HepG2 (cell line): ENCODE data around the gene EGFL8. TPM values are rescaled to one million over a fixed set of nuclear protein-coding genes. Genes with fewer than 3 reads are reported as not detected.

Source experiments
- ARNT ChIP-seq: fragments of 450-650 bp; IDR thresholded peaks from 2 replicates; pipeline ENCODE4 v1.6.1; 2017
- ARNT2 ChIP-seq: sonication (generic); formaldehyde crosslinking; IDR thresholded peaks from 2 replicates; pipeline ENCODE4 v1.8.0; 2022; ENCODE audit warnings: mild to moderate bottlenecking, low read depth, missing genetic modification reagents, moderate library complexity
- CBFB ChIP-seq: sonication (generic); formaldehyde crosslinking; IDR thresholded peaks from 2 replicates; pipeline ENCODE4 v1.4.0; 2020; ENCODE audit warnings: missing genetic modification reagents
- HNRNPLL ChIP-seq: fragments of 200-400 bp; formaldehyde crosslinking; IDR thresholded peaks from 2 replicates; pipeline ENCODE4 v1.6.1; 2017; ENCODE audit warnings: mild to moderate bottlenecking, low read depth, low read length; ENCODE audit not compliant: poor library complexity, severe bottlenecking
- IKZF1 ChIP-seq: fragments of 450-650 bp; IDR thresholded peaks from 2 replicates; pipeline ENCODE4 v1.7.1; 2016
- SMAD3 ChIP-seq: sonication (generic); formaldehyde crosslinking; IDR thresholded peaks from 2 replicates; pipeline ENCODE4 v1.4.0; 2020; ENCODE audit warnings: missing genetic modification reagents
- SRSF9 ChIP-seq: fragments of 200-400 bp; formaldehyde crosslinking; IDR thresholded peaks from 2 replicates; pipeline ENCODE4 v1.6.1; 2018; ENCODE audit warnings: borderline replicate concordance, mild to moderate bottlenecking, low read depth, low read length; ENCODE audit not compliant: insufficient read depth, poor library complexity, severe bottlenecking
- ZFAT ChIP-seq: sonication (generic); formaldehyde crosslinking; conservative IDR thresholded peaks from 2 replicates; pipeline ENCODE4 v1.8.1; 2023; ENCODE audit warnings: missing genetic modification reagents, inconsistent platforms
- ZNF678 ChIP-seq: sonication (generic); formaldehyde crosslinking; IDR thresholded peaks from 2 replicates; pipeline ENCODE4 v1.4.0; 2020; ENCODE audit warnings: mild to moderate bottlenecking, missing genetic modification reagents
- polyA plus RNA-seq, 8 experiments: library from polyadenylated mRNA; depleted of rRNA in 3 of 8; stranded (reverse) in 7 of 8; unstranded in 1 of 8; fragments of >200 nt; fragmentation: Illumina TruSeq in 4 of 8; extraction: Trizol in 4 of 8; gene quantifications; 2 replicates each; pipeline versions ENCODE4 v1.2.1 to v1.2.3, GENCODE V29; 2011 to 2016; ENCODE audit warnings: low read depth in 4 of 8, missing spikeins in 1 of 8, mixed read lengths in 1 of 8; ENCODE audit not compliant: insufficient read depth in 1 of 8
- total RNA-seq, 5 experiments: library from RNA; depleted of rRNA; stranded (reverse); fragments of >200 nt; fragmentation: Illumina TruSeq; extraction: Trizol; gene quantifications; 2 replicates each; pipeline ENCODE4 v1.2.3, GENCODE V29; 2016; ENCODE audit warnings: low read depth in 1 of 5
- TF ChIP-seq, protein P1 (sequence below), 2 experiments: sonication (generic) in 1 of 2; formaldehyde crosslinking in 1 of 2; IDR thresholded peaks; 2 replicates each; pipeline versions ENCODE4 v1.4.0 to v1.6.1; 2016 to 2020; ENCODE audit warnings: borderline replicate concordance in 1 of 2, low read depth in 1 of 2, mild to moderate bottlenecking in 1 of 2, missing genetic modification reagents in 1 of 2
- TF ChIP-seq, protein P2 (sequence below): IDR thresholded peaks from 2 replicates; pipeline ENCODE4 v1.6.1; 2012; ENCODE audit warnings: low read length, improper control_type of control experiment
- TF ChIP-seq, protein P3 (sequence below): sonication (generic); formaldehyde crosslinking; IDR thresholded peaks from 2 replicates; pipeline ENCODE4 v1.4.0; 2020; ENCODE audit warnings: missing genetic modification reagents
- TF ChIP-seq, protein P4 (sequence below): sonication (generic); formaldehyde crosslinking; IDR thresholded peaks from 2 replicates; pipeline ENCODE4 v1.8.1; 2023; ENCODE audit warnings: missing genetic modification reagents, mild to moderate bottlenecking, borderline replicate concordance
- TF ChIP-seq, protein P5 (sequence below): sonication (generic); formaldehyde crosslinking; IDR thresholded peaks from 2 replicates; pipeline ENCODE4 v1.5.0; 2020; ENCODE audit warnings: missing genetic modification reagents
- TF ChIP-seq, protein P6 (sequence below): conservative IDR thresholded peaks from 2 replicates; pipeline ENCODE4 v1.6.1; 2018; ENCODE audit warnings: missing genetic modification reagents

EGFL8 gene
- total and polyA plus RNA-seq, 2 of the 13 experiments (the other 11 are each of a cell fraction or from before 2014, with no cell fraction given), result 10.0 to 11.5 TPM

DNA sequence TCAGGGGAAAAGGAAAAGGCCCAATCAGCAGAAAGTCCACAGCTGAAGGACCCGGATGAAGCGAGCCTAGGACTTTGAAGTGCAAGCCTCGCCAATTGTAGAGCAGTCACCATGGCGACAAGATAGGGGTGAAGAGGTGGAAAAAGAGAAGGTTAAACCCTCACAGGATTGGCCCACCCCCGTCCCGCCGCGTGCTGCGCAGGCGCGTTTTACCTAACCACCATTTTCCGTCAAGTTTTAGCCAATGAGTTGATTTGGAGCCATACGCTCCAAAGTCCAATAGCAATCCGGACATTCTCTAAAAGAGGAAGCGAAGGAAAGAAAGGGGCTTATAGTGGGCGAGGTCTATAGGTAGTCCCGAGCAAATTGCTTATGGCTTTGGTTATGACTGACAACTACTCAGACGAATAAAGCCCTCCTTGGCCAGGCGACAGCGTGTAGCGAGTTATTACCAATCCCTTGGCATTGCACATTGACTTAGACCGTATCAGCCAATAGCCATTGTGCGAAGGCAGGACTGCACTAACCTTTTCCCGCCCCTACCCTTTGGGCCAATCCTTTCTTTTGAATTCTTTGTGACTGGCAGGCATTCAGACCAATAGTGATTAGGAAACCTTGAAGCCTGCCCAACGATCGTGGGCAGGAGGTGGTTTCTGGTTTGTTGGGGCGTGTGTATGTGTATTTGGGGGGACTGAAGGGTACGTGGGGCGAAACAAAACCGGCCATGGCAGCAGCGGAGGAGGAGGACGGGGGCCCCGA, 13.6 kb downstream of the EGFL8 start, which contains the start of gene RNF5 (continued):
- TF ChIP-seq, protein P1, sequence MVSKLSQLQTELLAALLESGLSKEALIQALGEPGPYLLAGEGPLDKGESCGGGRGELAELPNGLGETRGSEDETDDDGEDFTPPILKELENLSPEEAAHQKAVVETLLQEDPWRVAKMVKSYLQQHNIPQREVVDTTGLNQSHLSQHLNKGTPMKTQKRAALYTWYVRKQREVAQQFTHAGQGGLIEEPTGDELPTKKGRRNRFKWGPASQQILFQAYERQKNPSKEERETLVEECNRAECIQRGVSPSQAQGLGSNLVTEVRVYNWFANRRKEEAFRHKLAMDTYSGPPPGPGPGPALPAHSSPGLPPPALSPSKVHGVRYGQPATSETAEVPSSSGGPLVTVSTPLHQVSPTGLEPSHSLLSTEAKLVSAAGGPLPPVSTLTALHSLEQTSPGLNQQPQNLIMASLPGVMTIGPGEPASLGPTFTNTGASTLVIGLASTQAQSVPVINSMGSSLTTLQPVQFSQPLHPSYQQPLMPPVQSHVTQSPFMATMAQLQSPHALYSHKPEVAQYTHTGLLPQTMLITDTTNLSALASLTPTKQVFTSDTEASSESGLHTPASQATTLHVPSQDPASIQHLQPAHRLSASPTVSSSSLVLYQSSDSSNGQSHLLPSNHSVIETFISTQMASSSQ (IDR thresholded peaks at IDR 0.05; ENCODE audit: low read depth), result no peak
- TF ChIP-seq, protein P1 (CRISPR knock-in tag; IDR thresholded peaks at IDR 0.05; ENCODE audit: borderline replicate concordance), result no peak
- TF ChIP-seq, protein P2, sequence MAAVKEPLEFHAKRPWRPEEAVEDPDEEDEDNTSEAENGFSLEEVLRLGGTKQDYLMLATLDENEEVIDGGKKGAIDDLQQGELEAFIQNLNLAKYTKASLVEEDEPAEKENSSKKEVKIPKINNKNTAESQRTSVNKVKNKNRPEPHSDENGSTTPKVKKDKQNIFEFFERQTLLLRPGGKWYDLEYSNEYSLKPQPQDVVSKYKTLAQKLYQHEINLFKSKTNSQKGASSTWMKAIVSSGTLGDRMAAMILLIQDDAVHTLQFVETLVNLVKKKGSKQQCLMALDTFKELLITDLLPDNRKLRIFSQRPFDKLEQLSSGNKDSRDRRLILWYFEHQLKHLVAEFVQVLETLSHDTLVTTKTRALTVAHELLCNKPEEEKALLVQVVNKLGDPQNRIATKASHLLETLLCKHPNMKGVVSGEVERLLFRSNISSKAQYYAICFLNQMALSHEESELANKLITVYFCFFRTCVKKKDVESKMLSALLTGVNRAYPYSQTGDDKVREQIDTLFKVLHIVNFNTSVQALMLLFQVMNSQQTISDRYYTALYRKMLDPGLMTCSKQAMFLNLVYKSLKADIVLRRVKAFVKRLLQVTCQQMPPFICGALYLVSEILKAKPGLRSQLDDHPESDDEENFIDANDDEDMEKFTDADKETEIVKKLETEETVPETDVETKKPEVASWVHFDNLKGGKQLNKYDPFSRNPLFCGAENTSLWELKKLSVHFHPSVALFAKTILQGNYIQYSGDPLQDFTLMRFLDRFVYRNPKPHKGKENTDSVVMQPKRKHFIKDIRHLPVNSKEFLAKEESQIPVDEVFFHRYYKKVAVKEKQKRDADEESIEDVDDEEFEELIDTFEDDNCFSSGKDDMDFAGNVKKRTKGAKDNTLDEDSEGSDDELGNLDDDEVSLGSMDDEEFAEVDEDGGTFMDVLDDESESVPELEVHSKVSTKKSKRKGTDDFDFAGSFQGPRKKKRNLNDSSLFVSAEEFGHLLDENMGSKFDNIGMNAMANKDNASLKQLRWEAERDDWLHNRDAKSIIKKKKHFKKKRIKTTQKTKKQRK, result peak; percentile 98
- TF ChIP-seq ZNF678 (CRISPR knock-in tag) (no peak), ZFAT (CRISPR knock-in tag) (no peak), ARNT (no peak), IKZF1 (no peak), SMAD3 (CRISPR knock-in tag) (no peak), CBFB (CRISPR knock-in tag) (no peak), SRSF9 (no peak), HNRNPLL (peak; percentile 71), ARNT2 (CRISPR knock-in tag) (0 out of 2 replicates have a peak, but pooled peaks have one; percentile 38)
- TF ChIP-seq, protein P3, sequence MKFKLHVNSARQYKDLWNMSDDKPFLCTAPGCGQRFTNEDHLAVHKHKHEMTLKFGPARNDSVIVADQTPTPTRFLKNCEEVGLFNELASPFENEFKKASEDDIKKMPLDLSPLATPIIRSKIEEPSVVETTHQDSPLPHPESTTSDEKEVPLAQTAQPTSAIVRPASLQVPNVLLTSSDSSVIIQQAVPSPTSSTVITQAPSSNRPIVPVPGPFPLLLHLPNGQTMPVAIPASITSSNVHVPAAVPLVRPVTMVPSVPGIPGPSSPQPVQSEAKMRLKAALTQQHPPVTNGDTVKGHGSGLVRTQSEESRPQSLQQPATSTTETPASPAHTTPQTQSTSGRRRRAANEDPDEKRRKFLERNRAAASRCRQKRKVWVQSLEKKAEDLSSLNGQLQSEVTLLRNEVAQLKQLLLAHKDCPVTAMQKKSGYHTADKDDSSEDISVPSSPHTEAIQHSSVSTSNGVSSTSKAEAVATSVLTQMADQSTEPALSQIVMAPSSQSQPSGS (CRISPR knock-in tag), result peak; percentile 29; the same call in 1 of the 2 replicates
- TF ChIP-seq, protein P4, sequence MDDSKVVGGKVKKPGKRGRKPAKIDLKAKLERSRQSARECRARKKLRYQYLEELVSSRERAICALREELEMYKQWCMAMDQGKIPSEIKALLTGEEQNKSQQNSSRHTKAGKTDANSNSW (CRISPR knock-in tag), result no peak
- TF ChIP-seq, protein P5, sequence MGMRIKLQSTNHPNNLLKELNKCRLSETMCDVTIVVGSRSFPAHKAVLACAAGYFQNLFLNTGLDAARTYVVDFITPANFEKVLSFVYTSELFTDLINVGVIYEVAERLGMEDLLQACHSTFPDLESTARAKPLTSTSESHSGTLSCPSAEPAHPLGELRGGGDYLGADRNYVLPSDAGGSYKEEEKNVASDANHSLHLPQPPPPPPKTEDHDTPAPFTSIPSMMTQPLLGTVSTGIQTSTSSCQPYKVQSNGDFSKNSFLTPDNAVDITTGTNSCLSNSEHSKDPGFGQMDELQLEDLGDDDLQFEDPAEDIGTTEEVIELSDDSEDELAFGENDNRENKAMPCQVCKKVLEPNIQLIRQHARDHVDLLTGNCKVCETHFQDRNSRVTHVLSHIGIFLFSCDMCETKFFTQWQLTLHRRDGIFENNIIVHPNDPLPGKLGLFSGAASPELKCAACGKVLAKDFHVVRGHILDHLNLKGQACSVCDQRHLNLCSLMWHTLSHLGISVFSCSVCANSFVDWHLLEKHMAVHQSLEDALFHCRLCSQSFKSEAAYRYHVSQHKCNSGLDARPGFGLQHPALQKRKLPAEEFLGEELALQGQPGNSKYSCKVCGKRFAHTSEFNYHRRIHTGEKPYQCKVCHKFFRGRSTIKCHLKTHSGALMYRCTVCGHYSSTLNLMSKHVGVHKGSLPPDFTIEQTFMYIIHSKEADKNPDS (CRISPR knock-in tag), result no peak
- TF ChIP-seq, protein P6, sequence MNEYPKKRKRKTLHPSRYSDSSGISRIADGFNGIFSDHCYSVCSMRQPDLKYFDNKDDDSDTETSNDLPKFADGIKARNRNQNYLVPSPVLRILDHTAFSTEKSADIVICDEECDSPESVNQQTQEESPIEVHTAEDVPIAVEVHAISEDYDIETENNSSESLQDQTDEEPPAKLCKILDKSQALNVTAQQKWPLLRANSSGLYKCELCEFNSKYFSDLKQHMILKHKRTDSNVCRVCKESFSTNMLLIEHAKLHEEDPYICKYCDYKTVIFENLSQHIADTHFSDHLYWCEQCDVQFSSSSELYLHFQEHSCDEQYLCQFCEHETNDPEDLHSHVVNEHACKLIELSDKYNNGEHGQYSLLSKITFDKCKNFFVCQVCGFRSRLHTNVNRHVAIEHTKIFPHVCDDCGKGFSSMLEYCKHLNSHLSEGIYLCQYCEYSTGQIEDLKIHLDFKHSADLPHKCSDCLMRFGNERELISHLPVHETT (CRISPR knock-in tag), result no peak; the same call in 1 of the 2 replicates
